Epithelial cell of prostate (primary cell): ENCODE measurements around the gene TAF5L.
"Not testable (repeated sequence)": the region's sequence is repeated elsewhere in the genome, so short reads cannot be mapped to it uniquely, and the experiment has no call there.

Experiments used
- DNase-seq: peaks from one replicate; pipeline ENCODE4 v3.0.0-alpha.2; 2011; ENCODE audit warnings: low read depth, low spot score
- H3K27ac ChIP-seq: fragments of 450-650 bp; 2 replicates; pipeline ENCODE4 v1.5.1; 2017; ENCODE audit warnings: mild to moderate bottlenecking

The TAF5L gene

GRCh38 chr1:229578168-229579058 is 47.5 kb downstream of the TAF5L start:
- DNase-seq, result no peak
- H3K27ac ChIP-seq, result no peak overlapping the region

- no peak overlapping the region for H3K27ac ChIP-seq
- DNase-seq, result no peak
Measured at GRCh38 chr1:229574679-229575442, 51.1 kb downstream of the TAF5L start.

- H3K27ac ChIP-seq, result no peak overlapping the region
- no peak for DNase-seq
Measured at GRCh38 chr1:229572286-229572685, 53.6 kb downstream of the TAF5L start.

GRCh38 chr1:229570891-229571516 is 54.9 kb downstream of the TAF5L start:
- no peak overlapping the region for H3K27ac ChIP-seq

GRCh38 chr1:229570305-229570704 is 55.6 kb downstream of the TAF5L start:
- no peak overlapping the region for H3K27ac ChIP-seq
- DNase-seq, result no peak

More at GRCh38 chr1:229570891-229571516, 54.9 kb downstream of the TAF5L start:
- no peak for DNase-seq

- H3K27ac ChIP-seq, result no peak overlapping the region
- no peak for DNase-seq
Measured at GRCh38 chr1:229567109-229567868, 58.6 kb downstream of the TAF5L start.

GRCh38 chr1:229563701-229564100 is 62.2 kb downstream of the TAF5L start:
- no peak overlapping the region for H3K27ac ChIP-seq
- no peak for DNase-seq

GRCh38 chr1:229563241-229563640 is 62.7 kb downstream of the TAF5L start:
- no peak overlapping the region for H3K27ac ChIP-seq
- no peak for DNase-seq

GRCh38 chr1:229562686-229563085 is 63.2 kb downstream of the TAF5L start:
- H3K27ac ChIP-seq, result no peak overlapping the region
- DNase-seq, result no peak

- H3K27ac ChIP-seq, result no peak overlapping the region
- no peak for DNase-seq
Measured at GRCh38 chr1:229561141-229561540, 64.8 kb downstream of the TAF5L start.

- DNase-seq, H3K27ac ChIP-seq: not testable (repeated sequence)
Measured at GRCh38 chr1:229560124-229560523, 65.8 kb downstream of the TAF5L start.

- not testable (repeated sequence) for DNase-seq
- peak overlapping the region; percentile 55 for H3K27ac ChIP-seq
Measured at GRCh38 chr1:229559336-229559801, 66.6 kb downstream of the TAF5L start.

- peak within 1 kb of the TSS; percentile 55 for H3K27ac ChIP-seq
- DNase-seq, result peak; percentile 72
Measured at GRCh38 chr1:229558460-229559335, 67.2 kb downstream of the TAF5L start, which contains the start of gene ABCB10. TSS of gene ABCB10 (minus strand) at chr1:229558707. CDS start at chr1:229558652, 55 bp downstream.

GRCh38 chr1:229557913-229558414 is 68.0 kb downstream of the TAF5L start:
- DNase-seq, result no peak
- H3K27ac ChIP-seq, result peak overlapping the region; percentile 55

- DNase-seq, result no peak
- peak overlapping the region; percentile 55 for H3K27ac ChIP-seq
Measured at GRCh38 chr1:229557200-229557850, 68.6 kb downstream of the TAF5L start.

GRCh38 chr1:229554886-229555621 is 70.9 kb downstream of the TAF5L start:
- H3K27ac ChIP-seq, result no peak overlapping the region
- DNase-seq, result no peak

GRCh38 chr1:229553621-229554130 is 72.2 kb downstream of the TAF5L start:
- no peak overlapping the region for H3K27ac ChIP-seq
- DNase-seq, result no peak
